ENCODE data around the gene SOCS3. TPM values are rescaled to one million over a fixed set of nuclear protein-coding genes. Genes with fewer than 3 reads are reported as not detected.
A peak's percentile ranks its signal among the peaks of the same experiment; 100 is the strongest.

Gene SOCS3
- total and polyA plus RNA-seq, 10 of the 15 experiments (the other 5 are each of a cell fraction or from before 2014, with no cell fraction given) = 0.05 to 3.9 (median 1.0) TPM

DNA sequence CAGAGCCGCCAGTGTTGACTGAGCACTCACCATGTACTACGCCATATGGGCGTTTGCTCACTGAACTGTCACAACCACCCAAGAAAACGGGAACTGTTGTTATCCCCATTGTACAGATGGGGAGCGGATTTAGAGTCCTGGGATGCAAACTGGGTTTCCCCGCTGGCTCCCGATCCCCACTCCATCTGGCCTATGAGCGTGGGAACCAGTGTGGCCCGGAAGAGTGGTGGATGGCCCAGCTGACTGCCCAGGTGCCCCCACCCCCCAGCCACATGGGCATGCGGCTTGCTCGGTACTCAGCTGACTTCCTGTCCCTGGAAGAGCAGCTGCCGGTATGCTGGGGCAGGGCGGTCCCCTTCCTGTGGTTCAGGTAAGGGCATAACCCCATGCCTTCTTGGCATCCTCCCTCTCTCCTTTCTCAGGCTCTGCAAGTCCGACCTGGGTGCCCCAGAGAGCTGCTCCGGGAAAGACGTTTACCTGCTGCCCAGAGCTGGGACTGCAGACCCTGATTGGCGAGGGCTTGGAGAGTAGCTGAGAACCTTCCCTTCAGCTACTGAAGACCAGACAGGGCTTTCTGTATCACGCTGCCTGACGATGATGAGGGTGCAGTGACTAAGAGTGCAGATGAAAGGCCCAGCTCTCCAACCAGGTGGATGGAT, 16.2 kb downstream of the SOCS3 start:
- WGBS (ENCODE audit: insufficient coverage, insufficient replicate concordance, low lambda C conversion rate, missing lambda C conversion rate) = 5% methylated on average over 19 of the region's 19 CpGs
- no peaks in the 10 kb centered on the region for H3K9me3 ChIP-seq (replicated peaks; ENCODE audit: control insufficient read depth, insufficient read depth, low read length)
- in situ Hi-C loops (cut with MboI) = no loop called here
- H3K4me1 ChIP-seq (ENCODE audit: control insufficient read depth, insufficient read depth, low read length) = peaks cover 50% of the 10 kb centered on the region
- H3K9ac ChIP-seq (ENCODE audit: control insufficient read depth, insufficient read depth, low read length) = no peak overlapping the region
- H2AFZ ChIP-seq (ENCODE audit: control insufficient read depth, low read depth, low read length) = peak overlapping the region; percentile 43
- RAD21 ChIA-PET (ENCODE audit: unreplicated experiment) = interaction anchor here (1.1 to 3.9 kb wide), 2 partner anchors 13 to 27 kb away, joined by 6 to 33 read pairs; no protein-coding TSS in a partner anchor
- CTCF ChIA-PET = interaction anchor here (0.7 to 2.5 kb wide), 10 partner anchors 13 to 92 kb away, joined by 3 to 12 read pairs (median 4); no protein-coding TSS in a partner anchor
- FAIRE-seq (no peak), ATAC-seq (peak; percentile 69), DNase-seq (ENCODE audit: low read depth, low spot score) (no peak)
- H3K27ac ChIP-seq (ENCODE audit: control insufficient read depth, insufficient read depth) = no peak overlapping the region
- POLR2A ChIA-PET = interaction anchor here (0.7 to 3.1 kb wide), 6 partner anchors 8 to 29 kb away, joined by 3 to 14 read pairs (median 8); no protein-coding TSS in a partner anchor
- H3K36me3 ChIP-seq (ENCODE audit: control insufficient read depth in 2 of 2, insufficient read depth in 2 of 2, low read length in 1 of 2) = no peaks in the 10 kb centered on the region
- no peaks in the 10 kb centered on the region for H4K20me1 ChIP-seq (ENCODE audit: control insufficient read depth, insufficient read depth)
- no peaks in the 10 kb centered on the region for H3K79me2 ChIP-seq (ENCODE audit: control insufficient read depth, insufficient read depth, low read length)
- no peak overlapping the region for H3K4me3 ChIP-seq
- BruUV-seq (replicated peaks) = no TSS peak
- H3K4me2 ChIP-seq (ENCODE audit: control insufficient read depth, insufficient read depth) = peak overlapping the region; percentile 80
- H3K27me3 ChIP-seq (replicated peaks in 1 of 2; ENCODE audit: control insufficient read depth in 2 of 2, insufficient read depth in 2 of 2, low read length in 1 of 2) = no peaks in the 10 kb centered on the region
- intact Hi-C loops (cut with micrococcal nuclease; ENCODE audit: unreplicated experiment) = no loop called here
- SMC1A ChIA-PET (ENCODE audit: uncharacterized antibody, unreplicated experiment) = interaction anchor here (0.7 to 3.4 kb wide), 6 partner anchors 8 to 54 kb away, joined by 3 to 14 read pairs (median 3); no protein-coding TSS in a partner anchor
- TF ChIP-seq MYB (IDR thresholded peaks at IDR 0.05; ENCODE audit: borderline replicate concordance, low read depth, low read length) = no peak
- TF ChIP-seq, protein P1, sequence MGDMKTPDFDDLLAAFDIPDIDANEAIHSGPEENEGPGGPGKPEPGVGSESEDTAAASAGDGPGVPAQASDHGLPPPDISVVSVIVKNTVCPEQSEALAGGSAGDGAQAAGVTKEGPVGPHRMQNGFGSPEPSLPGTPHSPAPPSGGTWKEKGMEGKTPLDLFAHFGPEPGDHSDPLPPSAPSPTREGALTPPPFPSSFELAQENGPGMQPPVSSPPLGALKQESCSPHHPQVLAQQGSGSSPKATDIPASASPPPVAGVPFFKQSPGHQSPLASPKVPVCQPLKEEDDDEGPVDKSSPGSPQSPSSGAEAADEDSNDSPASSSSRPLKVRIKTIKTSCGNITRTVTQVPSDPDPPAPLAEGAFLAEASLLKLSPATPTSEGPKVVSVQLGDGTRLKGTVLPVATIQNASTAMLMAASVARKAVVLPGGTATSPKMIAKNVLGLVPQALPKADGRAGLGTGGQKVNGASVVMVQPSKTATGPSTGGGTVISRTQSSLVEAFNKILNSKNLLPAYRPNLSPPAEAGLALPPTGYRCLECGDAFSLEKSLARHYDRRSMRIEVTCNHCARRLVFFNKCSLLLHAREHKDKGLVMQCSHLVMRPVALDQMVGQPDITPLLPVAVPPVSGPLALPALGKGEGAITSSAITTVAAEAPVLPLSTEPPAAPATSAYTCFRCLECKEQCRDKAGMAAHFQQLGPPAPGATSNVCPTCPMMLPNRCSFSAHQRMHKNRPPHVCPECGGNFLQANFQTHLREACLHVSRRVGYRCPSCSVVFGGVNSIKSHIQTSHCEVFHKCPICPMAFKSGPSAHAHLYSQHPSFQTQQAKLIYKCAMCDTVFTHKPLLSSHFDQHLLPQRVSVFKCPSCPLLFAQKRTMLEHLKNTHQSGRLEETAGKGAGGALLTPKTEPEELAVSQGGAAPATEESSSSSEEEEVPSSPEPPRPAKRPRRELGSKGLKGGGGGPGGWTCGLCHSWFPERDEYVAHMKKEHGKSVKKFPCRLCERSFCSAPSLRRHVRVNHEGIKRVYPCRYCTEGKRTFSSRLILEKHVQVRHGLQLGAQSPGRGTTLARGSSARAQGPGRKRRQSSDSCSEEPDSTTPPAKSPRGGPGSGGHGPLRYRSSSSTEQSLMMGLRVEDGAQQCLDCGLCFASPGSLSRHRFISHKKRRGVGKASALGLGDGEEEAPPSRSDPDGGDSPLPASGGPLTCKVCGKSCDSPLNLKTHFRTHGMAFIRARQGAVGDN (IDR thresholded peaks at IDR 0.05) = peak; percentile 90
- peak; percentile 32; the same call in 1 of the 2 replicates for TF ChIP-seq CHD2 (IDR thresholded peaks at IDR 0.05; ENCODE audit: borderline replicate concordance, low read depth, low read length)
- TF ChIP-seq IKZF2 (IDR thresholded peaks at IDR 0.05) = peak; percentile 50 to 60; a peak in 2 of 4 replicates
- TF ChIP-seq EED (IDR thresholded peaks at IDR 0.05; ENCODE audit: low read depth) = peak; percentile 63; the same call in 1 of the 2 replicates
- no peak for TF ChIP-seq RBBP5 (conservative IDR thresholded peaks at IDR 0.05)
- no peak for TF ChIP-seq ZNF24 (IDR thresholded peaks at IDR 0.05)
- peak; percentile 23 for TF ChIP-seq MEF2B (IDR thresholded peaks at IDR 0.05; ENCODE audit: partially characterized antibody, poor library complexity, severe bottlenecking)
- peak; percentile 92 for TF ChIP-seq TCF3 (IDR thresholded peaks at IDR 0.05; ENCODE audit: borderline replicate concordance, insufficient read depth, low read depth, low read length)
- 0 out of 2 replicates have a peak, but pooled peaks have one; percentile 15 for TF ChIP-seq PAX5 (IDR thresholded peaks at IDR 0.05; ENCODE audit: borderline replicate concordance, low read depth, low read length)
- no peak for TF ChIP-seq RCOR1 (conservative IDR thresholded peaks at IDR 0.05; ENCODE audit: low read depth, low read length)
- TF ChIP-seq ZBED1 (IDR thresholded peaks at IDR 0.05; ENCODE audit: borderline replicate concordance) = no peak
- peak; percentile 64; the same call in 1 of the 2 replicates for TF ChIP-seq IKZF1 (conservative IDR thresholded peaks at IDR 0.05)
- TF ChIP-seq DPF2 (IDR thresholded peaks at IDR 0.05) = 0 out of 2 replicates have a peak, but pooled peaks have one; percentile 51
- peak; percentile 62 for TF ChIP-seq RUNX3 (IDR thresholded peaks at IDR 0.05; ENCODE audit: low read length)
- no peak for TF ChIP-seq SUZ12 (IDR thresholded peaks at IDR 0.05; ENCODE audit: unreplicated experiment)
- peak; percentile 48; the same call in 1 of the 2 replicates for TF ChIP-seq MTA2 (IDR thresholded peaks at IDR 0.05; ENCODE audit: low read depth)
- peak; percentile 89 for TF ChIP-seq TCF12 (IDR thresholded peaks at IDR 0.05; ENCODE audit: low read depth, low read length)
- TF ChIP-seq, protein P2, sequence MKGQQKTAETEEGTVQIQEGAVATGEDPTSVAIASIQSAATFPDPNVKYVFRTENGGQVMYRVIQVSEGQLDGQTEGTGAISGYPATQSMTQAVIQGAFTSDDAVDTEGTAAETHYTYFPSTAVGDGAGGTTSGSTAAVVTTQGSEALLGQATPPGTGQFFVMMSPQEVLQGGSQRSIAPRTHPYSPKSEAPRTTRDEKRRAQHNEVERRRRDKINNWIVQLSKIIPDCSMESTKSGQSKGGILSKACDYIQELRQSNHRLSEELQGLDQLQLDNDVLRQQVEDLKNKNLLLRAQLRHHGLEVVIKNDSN (IDR thresholded peaks at IDR 0.05; ENCODE audit: borderline replicate concordance, extremely low read length, insufficient read depth, low read depth, low read length) = peak; percentile 61
- TF ChIP-seq POLR2A (IDR thresholded peaks at IDR 0.05; ENCODE audit: low read depth, low read length) = no peak
